Measurements from ENCODE around the gene APLF. TPM values are rescaled to one million over a fixed set of nuclear protein-coding genes. Genes with fewer than 3 reads are reported as not detected.

APLF gene
- total RNA-seq, 1 donor from 2014 or later = 4.4 TPM

DNA sequence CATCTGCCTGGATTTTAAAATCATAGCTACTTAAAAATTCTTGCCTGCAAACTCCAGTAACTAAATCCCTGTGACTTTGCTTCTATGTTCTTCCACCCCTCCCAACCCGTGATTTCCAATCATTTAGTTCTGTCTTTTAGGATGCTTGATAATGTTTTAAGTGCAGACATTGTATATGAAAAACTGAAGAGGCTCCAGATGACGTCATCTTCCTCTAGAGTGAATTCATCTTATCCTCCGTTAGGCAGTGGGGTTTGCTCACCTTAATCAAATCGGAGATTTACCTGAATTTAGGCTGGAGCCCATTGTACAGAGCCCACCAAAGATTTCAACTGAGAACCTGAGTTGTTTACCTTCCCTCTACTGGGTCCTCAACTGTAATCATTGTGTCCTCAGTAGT lies 11.2 kb upstream of the APLF start:
- Mint-ChIP-seq H3K4me3 (ENCODE audit: unreplicated experiment) (no peak overlapping the region), H3K27ac (ENCODE audit: unreplicated experiment) (no peak overlapping the region), H3K9me3 (ENCODE audit: unreplicated experiment) (no peaks in the 10 kb centered on the region), H3K4me1 (ENCODE audit: low read depth, unreplicated experiment) (no peaks in the 10 kb centered on the region), H3K27me3 (ENCODE audit: unreplicated experiment) (no peaks in the 10 kb centered on the region), H3K36me3 (ENCODE audit: unreplicated experiment) (no peaks in the 10 kb centered on the region)
- DNase-seq = no peak
- TF ChIP-seq, protein P1, sequence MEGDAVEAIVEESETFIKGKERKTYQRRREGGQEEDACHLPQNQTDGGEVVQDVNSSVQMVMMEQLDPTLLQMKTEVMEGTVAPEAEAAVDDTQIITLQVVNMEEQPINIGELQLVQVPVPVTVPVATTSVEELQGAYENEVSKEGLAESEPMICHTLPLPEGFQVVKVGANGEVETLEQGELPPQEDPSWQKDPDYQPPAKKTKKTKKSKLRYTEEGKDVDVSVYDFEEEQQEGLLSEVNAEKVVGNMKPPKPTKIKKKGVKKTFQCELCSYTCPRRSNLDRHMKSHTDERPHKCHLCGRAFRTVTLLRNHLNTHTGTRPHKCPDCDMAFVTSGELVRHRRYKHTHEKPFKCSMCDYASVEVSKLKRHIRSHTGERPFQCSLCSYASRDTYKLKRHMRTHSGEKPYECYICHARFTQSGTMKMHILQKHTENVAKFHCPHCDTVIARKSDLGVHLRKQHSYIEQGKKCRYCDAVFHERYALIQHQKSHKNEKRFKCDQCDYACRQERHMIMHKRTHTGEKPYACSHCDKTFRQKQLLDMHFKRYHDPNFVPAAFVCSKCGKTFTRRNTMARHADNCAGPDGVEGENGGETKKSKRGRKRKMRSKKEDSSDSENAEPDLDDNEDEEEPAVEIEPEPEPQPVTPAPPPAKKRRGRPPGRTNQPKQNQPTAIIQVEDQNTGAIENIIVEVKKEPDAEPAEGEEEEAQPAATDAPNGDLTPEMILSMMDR (IDR thresholded peaks at IDR 0.05; ENCODE audit: partially characterized antibody, unreplicated experiment) = no peak

DNA sequence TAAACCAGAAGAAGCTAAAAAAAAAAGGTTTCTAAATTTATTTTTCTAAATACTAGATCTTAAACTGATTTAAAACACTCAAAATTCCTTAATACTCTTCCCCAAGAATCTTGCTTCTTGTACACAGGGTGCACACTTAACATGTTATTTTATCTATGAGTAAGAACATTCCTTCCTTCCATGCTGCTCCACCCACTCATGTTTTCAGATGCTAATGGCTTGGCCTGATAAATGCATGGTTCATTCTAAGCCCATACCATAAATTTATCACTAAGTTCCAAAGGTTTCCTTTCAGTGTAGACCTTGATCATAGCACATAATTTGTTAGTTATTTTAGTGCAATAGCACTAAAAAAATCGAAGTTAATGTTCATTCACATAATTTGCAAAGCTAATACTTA lies 8.4 kb upstream of the APLF start:
- no peaks in the 10 kb centered on the region for H3K36me3 Mint-ChIP-seq (ENCODE audit: unreplicated experiment)
- TF ChIP-seq, protein P1 (IDR thresholded peaks at IDR 0.05; ENCODE audit: partially characterized antibody, unreplicated experiment) = no peak
- H3K4me3 Mint-ChIP-seq (ENCODE audit: unreplicated experiment) = no peak overlapping the region
- no peak for DNase-seq
- no peak overlapping the region for H3K27ac Mint-ChIP-seq (ENCODE audit: unreplicated experiment)
- H3K9me3 Mint-ChIP-seq (ENCODE audit: unreplicated experiment) = no peaks in the 10 kb centered on the region
- no peaks in the 10 kb centered on the region for H3K27me3 Mint-ChIP-seq (ENCODE audit: unreplicated experiment)
- H3K4me1 Mint-ChIP-seq (ENCODE audit: low read depth, unreplicated experiment) = no peaks in the 10 kb centered on the region

DNA sequence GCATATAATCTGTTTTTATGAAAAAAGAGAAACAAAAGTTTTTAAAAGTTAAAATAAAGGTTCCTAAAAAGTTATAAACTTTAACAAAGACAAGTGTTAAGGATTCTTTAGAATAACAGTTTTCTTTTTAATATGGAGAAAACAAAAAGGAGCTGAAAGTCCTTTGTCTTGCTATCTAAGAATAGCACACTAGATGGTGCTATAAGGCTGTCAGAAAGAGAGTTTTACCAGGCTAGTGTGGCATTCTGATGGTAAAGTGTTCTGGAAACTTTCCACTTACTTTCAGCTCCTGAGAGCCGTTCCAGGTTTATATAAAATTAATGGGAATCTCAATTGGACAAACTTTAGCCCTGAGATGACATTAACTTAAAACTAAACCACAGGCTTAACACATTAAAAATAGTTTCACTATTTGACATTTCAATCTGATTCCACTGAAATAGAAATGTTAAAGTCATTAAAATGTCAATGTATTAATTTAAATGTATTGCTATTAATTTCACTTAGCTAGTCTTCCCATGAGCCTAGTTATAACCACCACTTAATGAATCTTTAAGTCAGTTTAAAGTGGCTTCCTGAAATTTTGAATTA lies 4.0 kb upstream of the APLF start:
- no peak for DNase-seq
- H3K36me3 Mint-ChIP-seq (ENCODE audit: unreplicated experiment) = no peaks in the 10 kb centered on the region
- TF ChIP-seq, protein P1 (IDR thresholded peaks at IDR 0.05; ENCODE audit: partially characterized antibody, unreplicated experiment) = peak; percentile 59
- no peak overlapping the region for H3K4me3 Mint-ChIP-seq (ENCODE audit: unreplicated experiment)
- no peaks in the 10 kb centered on the region for H3K27me3 Mint-ChIP-seq (ENCODE audit: unreplicated experiment)
- no peak overlapping the region for H3K27ac Mint-ChIP-seq (ENCODE audit: unreplicated experiment)
- no peaks in the 10 kb centered on the region for H3K9me3 Mint-ChIP-seq (ENCODE audit: unreplicated experiment)
- H3K4me1 Mint-ChIP-seq (ENCODE audit: low read depth, unreplicated experiment) = no peaks in the 10 kb centered on the region

DNA sequence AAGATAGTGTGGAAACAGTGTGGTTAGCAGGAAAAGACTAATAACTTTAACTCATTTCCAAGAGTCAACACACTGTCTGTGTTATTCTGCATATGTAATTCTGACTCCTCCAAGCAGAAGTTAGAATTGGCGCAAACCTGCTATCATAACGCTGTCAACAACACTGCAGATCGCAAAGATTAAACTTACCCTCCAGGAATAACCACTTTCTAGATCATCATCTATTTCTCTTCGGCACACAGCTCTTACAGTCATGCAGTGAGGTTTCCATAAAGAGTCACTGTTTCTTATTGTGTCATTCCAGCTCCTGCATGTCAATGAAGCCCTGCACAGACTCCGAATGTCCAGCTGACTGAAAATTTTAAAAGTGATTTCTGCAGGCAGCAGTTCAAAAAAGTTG lies 2.7 kb upstream of the APLF start:
- Mint-ChIP-seq H3K4me1 (ENCODE audit: low read depth, unreplicated experiment) (peaks cover 6% of the 10 kb centered on the region), H3K27me3 (ENCODE audit: unreplicated experiment) (no peaks in the 10 kb centered on the region), H3K36me3 (ENCODE audit: unreplicated experiment) (no peaks in the 10 kb centered on the region), H3K9me3 (ENCODE audit: unreplicated experiment) (no peaks in the 10 kb centered on the region), H3K4me3 (ENCODE audit: unreplicated experiment) (no peak overlapping the region), H3K27ac (ENCODE audit: unreplicated experiment) (no peak overlapping the region)
- TF ChIP-seq, protein P1 (IDR thresholded peaks at IDR 0.05; ENCODE audit: partially characterized antibody, unreplicated experiment) = no peak
- DNase-seq = no peak

DNA sequence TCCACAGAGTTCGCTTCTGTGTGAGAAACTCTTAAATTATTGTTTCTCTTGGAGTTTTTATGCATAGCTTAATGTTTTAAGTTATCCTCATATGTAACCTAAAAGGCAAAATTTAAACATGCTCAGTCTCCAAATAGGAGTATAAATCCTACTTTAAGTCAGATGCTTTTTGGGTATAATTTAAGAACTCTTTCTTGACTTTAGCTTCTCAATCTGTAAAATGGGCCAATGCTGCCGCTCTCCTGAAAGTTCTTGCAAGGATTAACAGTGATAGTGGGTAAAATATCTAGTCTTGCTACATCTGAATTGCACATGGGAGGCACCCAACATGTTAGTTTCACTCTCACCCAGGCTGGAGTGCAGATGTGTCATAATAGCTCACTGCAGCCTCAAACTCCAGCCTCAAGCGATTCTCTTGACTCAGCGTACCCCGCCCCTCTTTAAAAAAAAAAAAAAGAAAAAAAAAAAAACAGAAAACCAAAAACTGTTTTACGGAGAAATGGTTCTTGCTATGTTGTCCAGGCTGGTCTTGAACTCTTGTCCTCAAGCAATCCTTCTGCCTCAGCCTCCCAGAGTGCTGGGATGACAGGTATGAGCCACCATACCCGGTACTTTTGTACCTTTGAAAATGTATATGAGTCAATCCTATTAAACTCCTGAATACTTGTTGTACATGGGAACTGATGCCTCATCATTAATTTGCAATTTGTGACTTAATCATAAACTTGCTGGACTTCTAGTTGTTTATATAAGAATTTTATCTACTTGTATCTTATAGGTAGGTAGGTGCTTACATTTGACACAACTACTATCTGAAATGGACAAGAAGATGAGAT lies 2.1 kb upstream of the APLF start:
- H3K27me3 Mint-ChIP-seq (ENCODE audit: unreplicated experiment) = no peaks in the 10 kb centered on the region
- no peak overlapping the region for H3K27ac Mint-ChIP-seq (ENCODE audit: unreplicated experiment)
- no peak overlapping the region for H3K4me3 Mint-ChIP-seq (ENCODE audit: unreplicated experiment)
- no peaks in the 10 kb centered on the region for H3K36me3 Mint-ChIP-seq (ENCODE audit: unreplicated experiment)
- peaks cover 6% of the 10 kb centered on the region for H3K4me1 Mint-ChIP-seq (ENCODE audit: low read depth, unreplicated experiment)
- H3K9me3 Mint-ChIP-seq (ENCODE audit: unreplicated experiment) = no peaks in the 10 kb centered on the region
- TF ChIP-seq, protein P1 (IDR thresholded peaks at IDR 0.05; ENCODE audit: partially characterized antibody, unreplicated experiment) = no peak
- DNase-seq = no peak
